SU-DHL-6 (cell line): Measurements from ENCODE around the gene EPS8.

Experiments used
- H2AFZ ChIP-seq: fragments of 200-600 bp; sonication (generic); 2 replicates; pipeline ENCODE4 v1.6.1; 2014; ENCODE audit warnings: low read depth, mild to moderate bottlenecking, moderate library complexity, mixed read lengths, antibody characterized with exemption, low read length; ENCODE audit not compliant: severe bottlenecking
- H3F3A ChIP-seq: fragments of 200-600 bp; shearing (Covaris generic); 2 replicates; pipeline ENCODE4 v1.6.0; 2016; ENCODE audit warnings: antibody characterized with exemption, mild to moderate bottlenecking; ENCODE audit not compliant: insufficient read depth
- H3K27ac ChIP-seq: fragments of 200-600 bp; sonication (generic); 2 replicates; pipeline ENCODE4 v1.5.1; 2016; ENCODE audit warnings: low read depth, mild to moderate bottlenecking, low read length, moderate library complexity, mixed read lengths
- H3K27me3 ChIP-seq: fragments of 200-600 bp; sonication (generic), shearing (Covaris generic); 2 replicates; pipeline ENCODE4 v1.6.0; 2014; ENCODE audit warnings: mild to moderate bottlenecking, low read length
- H3K36me3 ChIP-seq: fragments of 200-600 bp; sonication (generic); 2 replicates; pipeline ENCODE4 v1.6.1; 2014; ENCODE audit warnings: mild to moderate bottlenecking, low read length, mixed read lengths
- H3K4me2 ChIP-seq: fragments of 300-600, 200-600 bp; shearing (Covaris generic), sonication (generic); 2 replicates; pipeline ENCODE4 v1.6.0; 2014; ENCODE audit warnings: low read length, low read depth, mild to moderate bottlenecking; ENCODE audit not compliant: poor library complexity, severe bottlenecking
- H3K4me3 ChIP-seq: fragments of 200-600 bp; sonication (generic); 2 replicates; pipeline ENCODE4 v1.5.1; 2014; ENCODE audit warnings: antibody characterized with exemption, low read length, mild to moderate bottlenecking, mixed read lengths; ENCODE audit not compliant: insufficient read depth, poor library complexity, severe bottlenecking
- H3K79me2 ChIP-seq: fragments of 200-600 bp; sonication (generic); 2 replicates; pipeline ENCODE4 v1.6.1; 2014; ENCODE audit warnings: mild to moderate bottlenecking, low read length, moderate library complexity; ENCODE audit not compliant: insufficient read depth
- H3K9ac ChIP-seq: fragments of 200-600 bp; sonication (generic); 2 replicates; pipeline ENCODE4 v1.7.0; 2014; ENCODE audit warnings: mild to moderate bottlenecking, low read length
- H3K9me2 ChIP-seq: fragments of 200-600 bp; sonication (generic); replicated peaks from 2 replicates; pipeline ENCODE4 v1.6.1; 2014; ENCODE audit warnings: low read length; ENCODE audit not compliant: insufficient read depth
- H3K9me3 ChIP-seq: fragments of 200-600 bp; sonication (generic); 2 replicates; pipeline ENCODE4 v1.6.1; 2014; ENCODE audit warnings: low read length, mixed read lengths; ENCODE audit not compliant: insufficient read depth
- H4K20me1 ChIP-seq: fragments of 200-600 bp; sonication (generic); 2 replicates; pipeline ENCODE4 v1.6.1; 2014; ENCODE audit warnings: low read depth, mild to moderate bottlenecking, antibody characterized with exemption, low read length, moderate library complexity, mixed read lengths
- CTCF ChIP-seq: fragments of 200-600 bp; sonication (generic); IDR thresholded peaks from one replicate; pipeline ENCODE4 v1.5.1; 2017; ENCODE audit warnings: antibody characterized with exemption, mild to moderate bottlenecking, low read length, moderate library complexity; ENCODE audit not compliant: insufficient read depth, poor library complexity, severe bottlenecking
- EZH2phosphoT487 ChIP-seq: fragments of 200-600 bp; sonication (generic), shearing (Covaris generic); conservative IDR thresholded peaks from 2 replicates; pipeline ENCODE4 v1.6.1; 2018; ENCODE audit warnings: mild to moderate bottlenecking, antibody characterized with exemption, low read length, moderate library complexity, mixed read lengths

The EPS8 gene

GRCh38 chr12:15719230-15719629, 70.0 kb downstream of the EPS8 start:
- Histone ChIP-seq H3K27ac (no peak overlapping the region), H3K36me3 (no peaks in the 10 kb centered on the region), H3K9ac (no peak overlapping the region), H3K79me2 (no peaks in the 10 kb centered on the region), H3F3A (no peaks in the 10 kb centered on the region), H3K9me2 (no peaks in the 10 kb centered on the region), H3K4me2 (no peak overlapping the region), H3K27me3 (no peaks in the 10 kb centered on the region), H2AFZ (no peak overlapping the region), H4K20me1 (no peaks in the 10 kb centered on the region), H3K9me3 (no peaks in the 10 kb centered on the region), H3K4me3 (no peak overlapping the region)
- TF ChIP-seq CTCF (no peak), EZH2phosphoT487 (no peak)

GRCh38 chr12:15717940-15718567, 71.1 kb downstream of the EPS8 start:
- H2AFZ ChIP-seq: no peak overlapping the region
- no peak overlapping the region for H3K27ac ChIP-seq
- no peaks in the 10 kb centered on the region for H3K9me2 ChIP-seq
- no peak overlapping the region for H3K4me2 ChIP-seq
- H3K27me3 ChIP-seq: no peaks in the 10 kb centered on the region
- no peak for TF ChIP-seq EZH2phosphoT487
- no peak for TF ChIP-seq CTCF
- no peaks in the 10 kb centered on the region for H3K36me3 ChIP-seq
- H3K9me3 ChIP-seq: no peaks in the 10 kb centered on the region
- H4K20me1 ChIP-seq: no peaks in the 10 kb centered on the region
- H3K79me2 ChIP-seq: no peaks in the 10 kb centered on the region
- no peaks in the 10 kb centered on the region for H3F3A ChIP-seq
- no peak overlapping the region for H3K9ac ChIP-seq
- no peak overlapping the region for H3K4me3 ChIP-seq

- Histone ChIP-seq H3K9ac (no peak overlapping the region), H3K9me2 (no peaks in the 10 kb centered on the region), H3K9me3 (no peaks in the 10 kb centered on the region), H2AFZ (no peak overlapping the region), H3F3A (no peaks in the 10 kb centered on the region), H3K4me3 (no peak overlapping the region), H3K27ac (no peak overlapping the region), H3K27me3 (no peaks in the 10 kb centered on the region), H3K36me3 (no peaks in the 10 kb centered on the region), H3K79me2 (no peaks in the 10 kb centered on the region), H3K4me2 (no peak overlapping the region), H4K20me1 (no peaks in the 10 kb centered on the region)
- TF ChIP-seq EZH2phosphoT487 (no peak), CTCF (no peak)
These were observed 72.6 kb downstream of the EPS8 start for GRCh38 chr12:15716581-15716980.
